K562 (cell line): ENCODE data around the gene INPP4B. TPM values are rescaled to one million over a fixed set of nuclear protein-coding genes. Genes with fewer than 3 reads are reported as not detected.

Source experiments
- ATAC-seq: fragments of 200-7000 bp; cut with Tn5 transposase; 3 replicates; pipeline ENCODE4 v1.9.1; 2020; ENCODE audit warnings: moderate library complexity
- BruUV-seq: library from RNA; stranded (reverse); fragments of 400-500 nt; replicated peaks from 2 replicates; lab custom pipeline; 2021; lab: Mats Ljungman, UMichigan
- CTCF ChIA-PET: fragments of 300-600 bp; formaldehyde crosslinking; extraction: SDS; loops from one replicate; lab custom pipeline; 2021; ENCODE audit warnings: low intra/inter-chr PET ratio; lab: Yijun Ruan, JAX
- POLR2A ChIA-PET: fragments of 300-600, 350-650 bp; sonication (Branson Sonifier 250); formaldehyde crosslinking; extraction: SDS; loops from one replicate; lab custom pipeline; 2021; ENCODE audit warnings: antibody characterized with exemption, inconsistent platforms; lab: Yijun Ruan, JAX
- DNase-seq, 4 experiments: peaks; one replicate each; pipeline versions ENCODE4 v3.0.0 to v3.0.0-alpha.2; 2011 to 2018; ENCODE audit warnings: low spot score in 3 of 4, mixed read lengths in 3 of 4; ENCODE audit errors: extremely low read depth in 1 of 4
- FAIRE-seq: peaks from 2 replicates; lab custom pipeline; 2011; peaks lifted over from hg19 to GRCh38; lab: Jason Lieb, UNC
- H2AFZ ChIP-seq: 2 replicates; pipeline ENCODE4 v1.6.0; 2011; ENCODE audit warnings: low read depth, low read length, control low read depth, inconsistent platforms
- H3K27ac ChIP-seq: fragments of 200-600 bp; 3 replicates; pipeline ENCODE4 v1.8.0; 2011; ENCODE audit warnings: low read depth, mild to moderate bottlenecking, control low read depth, inconsistent platforms, low read length, moderate library complexity, mixed read lengths; ENCODE audit errors: extremely low read depth
- H3K27me3 ChIP-seq, 2 experiments: fragments of 300-600 bp in 1 of 2; 2 replicates in 1 of 2; 3 replicates in 1 of 2; pipeline versions ENCODE4 v1.6.0 to v1.8.0; 2011; ENCODE audit warnings: inconsistent platforms in 2 of 2, low read length in 2 of 2, mild to moderate bottlenecking in 1 of 2, mixed read lengths in 1 of 2, moderate library complexity in 1 of 2; ENCODE audit not compliant: control insufficient read depth in 2 of 2, insufficient read depth in 2 of 2
- H3K36me3 ChIP-seq: fragments of 300-600 bp; 3 replicates; pipeline ENCODE4 v1.8.0; 2011; ENCODE audit warnings: mild to moderate bottlenecking, low read length, inconsistent platforms; ENCODE audit not compliant: control insufficient read depth, insufficient read depth
- H3K4me1 ChIP-seq, 2 experiments: fragments of 200-600 bp in 1 of 2; replicated peaks in 1 of 2; 2 replicates in 1 of 2; 3 replicates in 1 of 2; pipeline versions ENCODE4 v1.5.1 to v1.8.0; 2011; ENCODE audit warnings: inconsistent platforms in 2 of 2, low read length in 2 of 2, mild to moderate bottlenecking in 1 of 2, mixed read lengths in 1 of 2, moderate library complexity in 1 of 2; ENCODE audit not compliant: control insufficient read depth in 2 of 2, insufficient read depth in 2 of 2
- H3K4me2 ChIP-seq: 2 replicates; pipeline ENCODE4 v1.6.1; 2011; ENCODE audit warnings: low read length, control low read depth, inconsistent platforms, mixed read lengths; ENCODE audit not compliant: insufficient read depth
- H3K4me3 ChIP-seq: fragments of 200-600 bp; sonication (generic), shearing (Covaris generic); 2 replicates; pipeline ENCODE4 v1.5.1; 2016; ENCODE audit warnings: control low read depth, inconsistent platforms
- H3K79me2 ChIP-seq: fragments of 200-600 bp; 3 replicates; pipeline ENCODE4 v1.8.0; 2011; ENCODE audit warnings: low read length, inconsistent platforms; ENCODE audit not compliant: control insufficient read depth, insufficient read depth
- H3K9ac ChIP-seq, 2 experiments: 2 replicates each; pipeline versions ENCODE4 v1.6.0 to v1.6.1; 2011; ENCODE audit warnings: low read depth in 2 of 2, low read length in 2 of 2, control low read depth in 1 of 2, inconsistent platforms in 1 of 2, mild to moderate bottlenecking in 1 of 2, mixed read lengths in 1 of 2; ENCODE audit not compliant: insufficient read depth in 1 of 2
- H3K9me1 ChIP-seq: one replicate; pipeline ENCODE4 v1.6.0; 2011; ENCODE audit warnings: inconsistent platforms, mild to moderate bottlenecking, low read length, moderate library complexity; ENCODE audit not compliant: control insufficient read depth, insufficient read depth
- H3K9me3 ChIP-seq: replicated peaks from 2 replicates; pipeline ENCODE4 v1.5.1; 2011; ENCODE audit warnings: low read depth, low read length, inconsistent platforms; ENCODE audit not compliant: control insufficient read depth, insufficient read depth
- H4K20me1 ChIP-seq: replicated peaks from 2 replicates; pipeline ENCODE4 v1.6.1; 2011; ENCODE audit warnings: low read length, inconsistent platforms, mixed read lengths; ENCODE audit not compliant: control insufficient read depth, insufficient read depth
- DACH1 ChIP-seq: fragments of 450-650 bp; IDR thresholded peaks from 2 replicates; pipeline ENCODE4 v1.6.1; 2018; ENCODE audit not compliant: partially characterized antibody
- FOXK2 ChIP-seq, 2 experiments: fragments of 450-650 bp; IDR thresholded peaks in 1 of 2; conservative IDR thresholded peaks in 1 of 2; 2 replicates each; pipeline ENCODE4 v1.6.1; 2016; ENCODE audit warnings: low read depth in 2 of 2, mild to moderate bottlenecking in 1 of 2
- KDM4B ChIP-seq, 2 experiments: fragments of 450-650 bp in 1 of 2; sonication (generic) in 1 of 2; IDR thresholded peaks; 2 replicates each; pipeline ENCODE4 v1.6.1; 2016 to 2017; ENCODE audit warnings: borderline replicate concordance in 2 of 2, antibody characterized with exemption in 1 of 2, low read depth in 1 of 2, mild to moderate bottlenecking in 1 of 2
- NFE2L1 ChIP-seq: fragments of 450-650 bp; IDR thresholded peaks from 2 replicates; pipeline ENCODE4 v1.6.1; 2016; ENCODE audit warnings: missing genetic modification characterization, low read depth, mild to moderate bottlenecking, missing compliant biosample characterization, moderate library complexity, borderline replicate concordance
- USF1 ChIP-seq: sonication (generic); formaldehyde crosslinking; IDR thresholded peaks from 2 replicates; pipeline ENCODE4 v1.9.0; 2022; ENCODE audit warnings: mild to moderate bottlenecking, missing genetic modification reagents
- ZNF217 ChIP-seq: sonication (generic); formaldehyde crosslinking; IDR thresholded peaks from 2 replicates; pipeline ENCODE4 v1.8.0; 2022; ENCODE audit warnings: mild to moderate bottlenecking, missing genetic modification reagents
- ZNF253 ChIP-seq: fragments of 250-450 bp; sonication (Bioruptor Pico); conservative IDR thresholded peaks from 2 replicates; pipeline ENCODE4 v1.6.1; 2021; ENCODE audit warnings: mild to moderate bottlenecking
- WGBS: fragments of 100-300 bp; shearing (Covaris generic); methylation state at CpG from one replicate; pipeline ENCODE4 v1.1.6; 2016; ENCODE audit warnings: low coverage, mixed read lengths; ENCODE audit not compliant: insufficient coverage; ENCODE audit errors: missing lambda C conversion rate; 5-methylcytosine and 5-hydroxymethylcytosine counted together
- in situ Hi-C: fragments of 300-500 bp; cut with MboI; formaldehyde crosslinking; loops from 4 replicates; pipeline ENCODE4 v1.15.0; 2018; ENCODE audit warnings: inconsistent platforms, mixed read lengths
- intact Hi-C: fragments of 100-400 bp; cut with micrococcal nuclease; formaldehyde crosslinking; loops from 2 replicates; pipeline ENCODE4 v1.14.2; 2022
- polyA plus RNA-seq, 8 experiments: library from polyadenylated mRNA; depleted of rRNA in 4 of 8; stranded (reverse) in 5 of 8; unstranded in 3 of 8; fragments of >200 nt; fragmentation: Nextera tagmentation in 2 of 8; fragmentation: Illumina TruSeq in 1 of 8; extraction: Ambion mirVana in 2 of 8; extraction: Trizol in 1 of 8; gene quantifications; 2 replicates each; pipeline versions ENCODE4 v1.2.1 to v1.2.3, GENCODE V29; 2011 to 2014; ENCODE audit warnings: inconsistent platforms in 1 of 8, missing spikeins in 1 of 8
- total RNA-seq, 7 experiments: library from RNA; depleted of rRNA in 6 of 7; stranded (reverse); fragments of >200 nt in 6 of 7; fragmentation: Illumina TruSeq in 2 of 7; extraction: Trizol in 2 of 7; gene quantifications; 2 replicates each; pipeline versions ENCODE4 v1.2.1 to v1.2.3, GENCODE V29; 2011 to 2021; ENCODE audit warnings: low replicate concordance in 1 of 7

INPP4B gene
- total and polyA plus RNA-seq, 9 of the 15 experiments (the other 6 are each of a cell fraction or from before 2014, with no cell fraction given): 0.04 to 0.11 TPM; not detected in 7

- BruUV-seq: no TSS peak
- Histone ChIP-seq H3K27ac (no peak overlapping the region), H3K4me1 (no peaks in the 10 kb centered on the region), H3K4me2 (no peak overlapping the region), H3K9me3 (no peaks in the 10 kb centered on the region), H3K27me3 (no peaks in the 10 kb centered on the region), H3K9ac (no peak overlapping the region), H4K20me1 (no peaks in the 10 kb centered on the region), H3K9me1 (no peaks in the 10 kb centered on the region), H3K4me3 (no peak overlapping the region), H3K36me3 (no peaks in the 10 kb centered on the region), H3K79me2 (no peaks in the 10 kb centered on the region), H2AFZ (no peak overlapping the region)
- FAIRE-seq (no peak), ATAC-seq (no peak), DNase-seq (no peak)
- CTCF ChIA-PET: no interaction called here
- TF ChIP-seq ZNF253 (CRISPR knock-in tag): no peak
- TF ChIP-seq USF1: no peak
- TF ChIP-seq NFE2L1: no peak
- no peak for TF ChIP-seq DACH1
- TF ChIP-seq KDM4B (IDR thresholded peaks at IDR 0.05; ENCODE audit: borderline replicate concordance in 2 of 2, low read depth in 1 of 2): no peak
- no peak for TF ChIP-seq ZNF217 (CRISPR knock-in tag)
- TF ChIP-seq FOXK2 (conservative IDR thresholded peaks at IDR 0.05 in 1 of 2, IDR thresholded peaks at IDR 0.05 in 1 of 2; ENCODE audit: low read depth in 2 of 2): no peak
- TF ChIP-seq, all 486 proteins: peak for 0
- intact Hi-C loops: no loop called here
- in situ Hi-C loops: no loop called here
- POLR2A ChIA-PET: no interaction called here
- 0% methylated on average over 4 of the region's 4 CpGs for WGBS
Observed at GRCh38 chr4:142690406-142691163, 155.5 kb downstream of the INPP4B start.
